OCI-LY7 (cell line): ENCODE results near the gene IFIT1B. TPM values are rescaled to one million over a fixed set of nuclear protein-coding genes. Genes with fewer than 3 reads are reported as not detected.

Source experiments
- BruUV-seq: library from RNA; stranded (reverse); fragments of 400-500 nt; replicated peaks from 2 replicates; lab custom pipeline; 2021; lab: Mats Ljungman, UMichigan
- CTCF ChIA-PET: fragments of 300-600 bp; sonication (Branson Sonifier 250); formaldehyde crosslinking; loops from one replicate; lab custom pipeline; 2022; ENCODE audit warnings: antibody characterized with exemption; ENCODE audit not compliant: unreplicated experiment; lab: Charles Lee
- POLR2A ChIA-PET: fragments of 300-600 bp; sonication (Branson Sonifier 250); formaldehyde crosslinking; loops from one replicate; lab custom pipeline; 2022; ENCODE audit warnings: antibody characterized with exemption; lab: Charles Lee
- DNase-seq: peaks from one replicate; pipeline ENCODE4 v3.0.0-alpha.2; 2015; ENCODE audit warnings: low spot score
- H2AFZ ChIP-seq: fragments of 200-600 bp; sonication (generic), shearing (Covaris generic); 2 replicates; pipeline ENCODE4 v1.6.1; 2014; ENCODE audit warnings: mild to moderate bottlenecking, antibody characterized with exemption, low read length, moderate library complexity
- H3K27ac ChIP-seq: fragments of 200-600 bp; sonication (generic); 2 replicates; pipeline ENCODE4 v1.5.1; 2014; ENCODE audit warnings: mixed run types, low read depth, mild to moderate bottlenecking, moderate library complexity, low read length, inconsistent platforms; ENCODE audit not compliant: poor library complexity, severe bottlenecking
- H3K36me3 ChIP-seq: fragments of 200-600 bp; sonication (generic); 2 replicates; pipeline ENCODE4 v1.6.1; 2014; ENCODE audit warnings: mild to moderate bottlenecking, antibody characterized with exemption, low read length, moderate library complexity, mixed read lengths; ENCODE audit not compliant: insufficient read depth
- H3K4me1 ChIP-seq: fragments of 200-600 bp; sonication (generic); 2 replicates; pipeline ENCODE4 v1.5.1; 2014; ENCODE audit warnings: mild to moderate bottlenecking, low read length; ENCODE audit not compliant: insufficient read depth, poor library complexity, severe bottlenecking
- H3K4me2 ChIP-seq: fragments of 200-600 bp; sonication (generic); 2 replicates; pipeline ENCODE4 v1.6.1; 2014; ENCODE audit warnings: mild to moderate bottlenecking, low read length
- H3K4me3 ChIP-seq: fragments of 200-600 bp; sonication (generic); 2 replicates; pipeline ENCODE4 v1.5.1; 2014; ENCODE audit warnings: mild to moderate bottlenecking, low read depth, low read length; ENCODE audit not compliant: poor library complexity, severe bottlenecking
- H3K79me2 ChIP-seq: fragments of 200-600 bp; sonication (generic); 2 replicates; pipeline ENCODE4 v1.6.1; 2016; ENCODE audit warnings: low read depth, mild to moderate bottlenecking, low read length, moderate library complexity, mixed read lengths; ENCODE audit not compliant: insufficient read depth
- H3K9me2 ChIP-seq: fragments of 200-600 bp; sonication (generic); 2 replicates; pipeline ENCODE4 v1.6.1; 2016; ENCODE audit warnings: mild to moderate bottlenecking, low read length, mixed read lengths; ENCODE audit not compliant: insufficient read depth
- H3K9me3 ChIP-seq: fragments of 200-600 bp; sonication (generic); 2 replicates; pipeline ENCODE4 v1.6.1; 2014; ENCODE audit warnings: mild to moderate bottlenecking, mixed run types, low read length, mixed read lengths
- H4K20me1 ChIP-seq: fragments of 200-600 bp; sonication (generic); 2 replicates; pipeline ENCODE4 v1.6.1; 2014; ENCODE audit warnings: mild to moderate bottlenecking, antibody characterized with exemption, low read length, moderate library complexity, mixed read lengths; ENCODE audit not compliant: insufficient read depth
- EZH2phosphoT487 ChIP-seq: fragments of 200-600 bp; sonication (generic); IDR thresholded peaks from 2 replicates; pipeline ENCODE4 v1.6.1; 2018; ENCODE audit warnings: low read depth, borderline replicate concordance, mild to moderate bottlenecking, mixed run types, antibody characterized with exemption, low read length, moderate library complexity, mixed read lengths
- intact Hi-C: fragments of 100-400 bp; cut with micrococcal nuclease; formaldehyde crosslinking; loops from one replicate; pipeline ENCODE4 v1.10.0; 2022; ENCODE audit not compliant: unreplicated experiment
- total RNA-seq, 2 experiments: library from RNA; depleted of rRNA in 1 of 2; stranded (reverse); fragments of >200 nt in 1 of 2; shearing (Covaris generic) in 1 of 2; gene quantifications; 2 replicates each; pipeline ENCODE4 v1.2.3, GENCODE V29; 2014 to 2022
- TF ChIP-seq, protein P1 (sequence below): fragments of 200-600 bp; sonication (generic); conservative IDR thresholded peaks from 2 replicates; pipeline ENCODE4 v1.5.1; 2014; ENCODE audit warnings: mild to moderate bottlenecking, antibody characterized with exemption, low read length, moderate library complexity, mixed read lengths

IFIT1B gene
- total RNA-seq, 2 experiments from 2014 or later: not detected

DNA sequence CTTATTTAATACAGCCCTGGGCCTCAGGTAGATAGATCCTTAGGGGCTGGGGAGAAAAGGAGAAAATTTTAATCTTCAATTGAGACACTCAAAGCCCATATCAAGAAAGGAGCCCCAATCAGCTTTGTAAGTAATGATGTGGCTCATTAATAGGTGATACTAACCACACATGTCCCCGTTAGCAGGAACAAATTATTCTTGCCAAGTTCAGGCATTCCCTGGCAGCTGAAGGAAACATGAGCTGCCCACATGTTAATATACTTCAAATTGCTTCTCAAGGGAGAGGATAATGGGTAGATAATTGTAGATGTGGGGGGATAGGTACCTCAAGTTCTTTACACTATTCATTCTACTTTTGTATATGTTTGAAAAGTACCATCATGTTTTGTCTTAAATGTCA lies 51.0 kb downstream of the IFIT1B start:
- Histone ChIP-seq H4K20me1 (no peaks in the 10 kb centered on the region), H3K27ac (no peak overlapping the region), H3K4me1 (no peaks in the 10 kb centered on the region), H3K79me2 (no peaks in the 10 kb centered on the region), H2AFZ (no peak overlapping the region), H3K9me3 (no peaks in the 10 kb centered on the region), H3K4me3 (no peak overlapping the region), H3K36me3 (no peaks in the 10 kb centered on the region), H3K9me2 (no peaks in the 10 kb centered on the region), H3K4me2 (no peak overlapping the region)
- POLR2A ChIA-PET: interaction anchor here (0.7 to 1.1 kb wide), 2 partner anchors 10 to 315 kb away, joined by 3 read pairs; no protein-coding TSS in a partner anchor
- BruUV-seq: no TSS peak
- no peak for TF ChIP-seq EZH2phosphoT487
- TF ChIP-seq, protein P1, sequence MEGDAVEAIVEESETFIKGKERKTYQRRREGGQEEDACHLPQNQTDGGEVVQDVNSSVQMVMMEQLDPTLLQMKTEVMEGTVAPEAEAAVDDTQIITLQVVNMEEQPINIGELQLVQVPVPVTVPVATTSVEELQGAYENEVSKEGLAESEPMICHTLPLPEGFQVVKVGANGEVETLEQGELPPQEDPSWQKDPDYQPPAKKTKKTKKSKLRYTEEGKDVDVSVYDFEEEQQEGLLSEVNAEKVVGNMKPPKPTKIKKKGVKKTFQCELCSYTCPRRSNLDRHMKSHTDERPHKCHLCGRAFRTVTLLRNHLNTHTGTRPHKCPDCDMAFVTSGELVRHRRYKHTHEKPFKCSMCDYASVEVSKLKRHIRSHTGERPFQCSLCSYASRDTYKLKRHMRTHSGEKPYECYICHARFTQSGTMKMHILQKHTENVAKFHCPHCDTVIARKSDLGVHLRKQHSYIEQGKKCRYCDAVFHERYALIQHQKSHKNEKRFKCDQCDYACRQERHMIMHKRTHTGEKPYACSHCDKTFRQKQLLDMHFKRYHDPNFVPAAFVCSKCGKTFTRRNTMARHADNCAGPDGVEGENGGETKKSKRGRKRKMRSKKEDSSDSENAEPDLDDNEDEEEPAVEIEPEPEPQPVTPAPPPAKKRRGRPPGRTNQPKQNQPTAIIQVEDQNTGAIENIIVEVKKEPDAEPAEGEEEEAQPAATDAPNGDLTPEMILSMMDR: no peak
- intact Hi-C loops: loop anchor here (5.0 kb wide), 1 partner anchor 363 kb away; no protein-coding TSS in a partner anchor
- no peak for DNase-seq
- CTCF ChIA-PET: no interaction called here

DNA sequence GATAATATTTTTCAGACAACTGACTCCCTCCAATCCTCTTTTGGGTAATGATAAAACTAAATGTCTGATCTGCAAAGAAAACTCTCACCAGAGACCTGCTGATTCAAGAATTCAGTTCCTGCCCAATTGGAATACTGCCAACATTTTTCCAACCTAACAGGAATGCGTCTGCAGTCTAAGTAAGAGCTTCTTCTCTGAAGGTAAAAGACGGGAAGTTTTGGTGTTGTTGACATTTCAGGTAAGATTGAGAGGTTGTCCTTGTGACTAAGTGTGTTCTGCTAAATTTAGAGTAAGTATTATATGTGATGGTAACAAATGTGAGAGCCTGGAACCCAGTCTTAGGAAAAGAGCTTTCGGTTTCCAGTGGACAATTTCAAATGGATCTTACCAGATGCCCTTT lies 54.1 kb downstream of the IFIT1B start:
- no peak overlapping the region for H3K4me2 ChIP-seq
- BruUV-seq: no TSS peak
- no peaks in the 10 kb centered on the region for H4K20me1 ChIP-seq
- H3K36me3 ChIP-seq: no peaks in the 10 kb centered on the region
- no peaks in the 10 kb centered on the region for H3K9me3 ChIP-seq
- intact Hi-C loops: no loop called here
- no peak for DNase-seq
- ChIA-PET CTCF (no interaction called here), POLR2A (interaction anchor here (0.6 to 1.0 kb wide), 3 partner anchors 18 to 734 kb away, joined by 3 read pairs; partner anchors contain the start of gene IFIT5)
- H3K4me3 ChIP-seq: no peak overlapping the region
- no peak overlapping the region for H3K27ac ChIP-seq
- TF ChIP-seq, protein P1: no peak
- TF ChIP-seq EZH2phosphoT487: no peak
- H2AFZ ChIP-seq: no peak overlapping the region
- no peaks in the 10 kb centered on the region for H3K4me1 ChIP-seq
- H3K79me2 ChIP-seq: no peaks in the 10 kb centered on the region
- no peaks in the 10 kb centered on the region for H3K9me2 ChIP-seq

Other genes with a start within 250 kb of the IFIT1B start
- gene CH25H, start 170.7 kb upstream of the IFIT1B start, total RNA-seq (2014; rRNA removed; shearing (Covaris generic)): not detected in 2 replicates
- not detected in 2 replicates for gene CH25H, start 170.7 kb upstream of the IFIT1B start, total RNA-seq (2022)
- gene LIPA, start 126.3 kb upstream of the IFIT1B start, total RNA-seq (2014; rRNA removed; shearing (Covaris generic)): 8.9 and 11.7 TPM in 2 replicates
- 19.0 and 19.4 TPM in 2 replicates for gene LIPA, start 126.3 kb upstream of the IFIT1B start, total RNA-seq (2022)
- gene IFIT2, start 76.0 kb upstream of the IFIT1B start, total RNA-seq (2014; rRNA removed; shearing (Covaris generic)): 0.26 and 0.57 TPM in 2 replicates
- gene IFIT2, start 76.0 kb upstream of the IFIT1B start, total RNA-seq (2022): 0.37 and 0.72 TPM in 2 replicates
- gene IFIT3, start 50.1 kb upstream of the IFIT1B start, total RNA-seq (2014; rRNA removed; shearing (Covaris generic)): 0.26 and 0.35 TPM in 2 replicates
- gene IFIT3, start 50.1 kb upstream of the IFIT1B start, total RNA-seq (2022): 0.17 and 0.39 TPM in 2 replicates
- not detected in 2 replicates for gene IFIT1, start 14.6 kb downstream of the IFIT1B start, total RNA-seq (2014; rRNA removed; shearing (Covaris generic))
- not detected in 2 replicates for gene IFIT1, start 14.6 kb downstream of the IFIT1B start, total RNA-seq (2022)
- gene IFIT5, start 36.5 kb downstream of the IFIT1B start, total RNA-seq (2014; rRNA removed; shearing (Covaris generic)): 0.57 and 0.77 TPM in 2 replicates
- 0.17 and 0.36 TPM in 2 replicates for gene IFIT5, start 36.5 kb downstream of the IFIT1B start, total RNA-seq (2022)
- not detected in 2 replicates for gene SLC16A12, start 157.5 kb downstream of the IFIT1B start, total RNA-seq (2014; rRNA removed; shearing (Covaris generic))
- gene SLC16A12, start 157.5 kb downstream of the IFIT1B start, total RNA-seq (2022): not detected in 2 replicates